MG63 (cell line): Measurements from ENCODE around the gene ITFG2. TPM values are rescaled to one million over a fixed set of nuclear protein-coding genes. Genes with fewer than 3 reads are reported as not detected.

Source experiments
- DNase-seq: peaks from one replicate; pipeline ENCODE4 v3.0.0-alpha.2; 2020
- H3K27me3 ChIP-seq: fragments of 250-450 bp; sonication (Bioruptor Pico); 2 replicates; pipeline ENCODE4 v1.5.1; 2020; ENCODE audit warnings: mild to moderate bottlenecking, moderate library complexity
- H3K36me3 ChIP-seq: fragments of 250-450 bp; sonication (Bioruptor Pico); 2 replicates; pipeline ENCODE4 v1.5.1; 2020; ENCODE audit warnings: mild to moderate bottlenecking, moderate library complexity
- H3K4me3 ChIP-seq: fragments of 250-450 bp; sonication (Bioruptor Pico); 2 replicates; pipeline ENCODE4 v1.5.1; 2020; ENCODE audit warnings: mild to moderate bottlenecking, moderate library complexity
- H3K9me3 ChIP-seq: fragments of 250-450 bp; sonication (Bioruptor Pico); 2 replicates; pipeline ENCODE4 v1.5.1; 2020; ENCODE audit warnings: mild to moderate bottlenecking, moderate library complexity
- total RNA-seq: library from RNA; depleted of rRNA; stranded (reverse); fragments of >200 nt; shearing (Covaris generic); gene quantifications from 2 replicates; pipeline ENCODE4 v1.2.3, GENCODE V29; 2014; ENCODE audit warnings: low replicate concordance

Gene ITFG2
- total RNA-seq, 1 experiment from 2014 or later: 12.5 TPM

DNA sequence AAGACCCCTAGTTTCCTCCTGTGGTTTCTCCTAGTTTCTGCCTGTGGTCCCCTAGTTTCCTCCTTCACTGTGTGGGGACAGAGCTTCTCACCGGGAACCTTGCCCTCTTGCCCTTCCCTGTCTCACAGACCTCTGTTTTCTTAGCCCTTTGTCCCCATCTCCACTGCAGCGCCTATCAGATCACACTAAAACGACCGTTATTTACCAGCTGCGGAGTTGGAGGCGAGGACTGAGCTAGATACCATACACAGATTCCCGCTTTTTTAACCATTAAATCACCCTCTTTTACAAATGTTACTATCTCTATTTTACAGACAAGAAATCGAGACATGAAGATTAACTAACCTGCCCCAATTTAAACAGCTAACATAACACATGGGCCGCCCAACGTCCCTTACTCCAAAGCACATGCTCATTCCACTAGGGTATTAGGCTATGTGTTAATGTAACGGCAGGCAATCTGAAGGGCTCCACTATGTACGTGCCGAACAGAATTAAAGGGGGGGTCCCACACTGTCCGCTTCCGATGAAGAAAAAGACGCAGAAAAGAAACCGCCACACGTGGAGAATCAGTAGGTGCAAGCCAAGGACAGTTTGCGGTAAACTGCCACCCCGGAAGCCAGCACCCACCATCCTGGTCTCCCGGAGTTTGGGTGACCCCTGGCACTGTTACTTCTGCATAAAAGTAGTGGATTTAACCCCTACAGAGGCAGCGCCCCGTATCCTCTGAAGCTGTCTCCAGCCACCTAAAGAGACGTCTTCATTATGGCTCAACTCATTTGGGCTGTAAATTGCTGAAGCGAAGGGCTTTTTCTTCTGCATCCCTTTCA lies 19.6 kb upstream of the ITFG2 start:
- DNase-seq: no peak
- no peak overlapping the region for H3K4me3 ChIP-seq
- H3K36me3 ChIP-seq: peaks cover 21% of the 10 kb centered on the region

DNA sequence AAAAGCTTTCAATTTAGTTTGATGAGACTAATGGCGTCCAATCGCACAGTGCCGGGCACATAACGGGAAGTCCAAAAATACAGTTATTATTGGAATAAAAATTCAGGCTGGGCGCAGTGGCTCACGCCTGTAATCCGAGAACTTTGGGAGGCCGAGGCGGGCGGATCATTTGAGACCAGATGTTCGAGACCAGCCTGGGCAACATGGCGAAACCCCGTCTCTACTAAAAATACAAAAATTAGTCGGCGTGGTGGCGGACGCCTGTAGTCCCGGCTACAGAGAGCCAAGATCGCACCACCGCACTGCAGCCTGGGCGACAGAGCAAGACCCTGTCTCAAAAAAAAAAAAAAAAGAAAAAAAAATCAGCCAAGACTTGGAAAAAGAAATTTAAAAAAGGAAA lies 18.9 kb upstream of the ITFG2 start:
- peaks cover 28% of the 10 kb centered on the region for H3K36me3 ChIP-seq
- no peaks in the 10 kb centered on the region for H3K9me3 ChIP-seq
- H3K4me3 ChIP-seq: no peak overlapping the region
- H3K27me3 ChIP-seq: peaks cover 8% of the 10 kb centered on the region
- DNase-seq: no peak

More for the DNA sequence above, 19.6 kb upstream of the ITFG2 start:
- Histone ChIP-seq H3K27me3 (peaks cover 12% of the 10 kb centered on the region), H3K9me3 (no peaks in the 10 kb centered on the region)

DNA sequence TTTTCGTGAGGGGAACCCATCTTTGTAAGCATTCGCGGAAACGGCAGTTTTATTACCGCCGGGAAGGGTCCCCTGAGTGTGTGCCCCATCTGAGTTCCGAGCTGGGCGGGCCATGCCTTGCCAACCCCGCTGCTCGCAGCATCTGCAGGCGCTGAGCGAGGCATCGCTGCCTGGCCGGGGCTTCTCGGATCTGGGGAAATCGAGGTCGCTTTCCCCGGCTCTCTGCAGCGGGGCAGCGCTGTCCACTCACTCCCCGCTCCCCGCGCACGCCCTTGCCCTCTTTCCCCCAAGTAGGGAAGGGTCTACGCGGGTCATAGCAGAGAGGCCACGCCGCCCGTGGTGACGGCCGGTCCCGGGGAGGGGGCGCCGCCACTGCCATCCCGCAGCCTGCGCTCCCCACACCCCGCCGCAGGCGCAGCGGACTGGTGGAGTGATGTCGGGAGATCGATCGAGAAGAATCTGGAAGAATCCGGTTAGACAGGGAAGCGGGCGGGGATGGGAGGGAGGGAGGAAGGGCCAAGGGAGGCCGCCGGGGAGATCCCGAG lies 18.2 kb upstream of the ITFG2 start:
- Histone ChIP-seq H3K36me3 (peaks cover 35% of the 10 kb centered on the region), H3K27me3 (peaks cover 4% of the 10 kb centered on the region; the same call in 1 of the 2 replicates), H3K9me3 (no peaks in the 10 kb centered on the region), H3K4me3 (peak overlapping the region; percentile 66)
- DNase-seq: no peak

DNA sequence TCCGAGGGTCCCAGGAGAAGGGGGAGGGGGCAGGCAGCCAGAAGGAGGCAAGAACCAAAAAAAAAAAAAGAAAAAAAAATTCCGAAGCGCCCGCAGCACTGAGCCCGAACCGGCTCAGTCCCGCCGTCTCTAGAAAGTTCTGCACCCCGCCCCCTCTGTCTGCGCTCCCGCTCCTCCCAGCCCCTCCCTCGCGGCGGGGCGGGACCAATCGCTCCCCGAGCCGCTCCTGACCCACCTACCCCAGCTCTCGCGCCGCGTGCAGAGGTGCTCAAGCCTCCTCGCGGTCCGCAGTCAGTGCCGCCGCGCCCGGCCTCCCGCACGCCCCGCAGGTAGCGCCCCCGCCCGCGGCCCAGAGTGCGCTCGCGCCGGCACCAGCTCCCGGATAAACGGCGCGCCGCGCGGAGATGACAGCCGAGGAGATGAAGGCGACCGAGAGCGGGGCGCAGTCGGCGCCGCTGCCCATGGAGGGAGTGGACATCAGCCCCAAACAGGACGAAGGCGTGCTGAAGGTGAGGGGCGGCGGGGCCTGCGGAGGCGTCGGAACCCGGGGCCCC lies 17.7 kb upstream of the ITFG2 start, which contains the start of gene FKBP4:
TSS of gene FKBP4 (plus strand) at position 235 of the 554 bp plus-strand sequence. CDS start at position 405, 170 bp downstream.
- H3K27me3 ChIP-seq: no peaks in the 10 kb centered on the region
- H3K4me3 ChIP-seq: peak within 1 kb of the TSS; percentile 66
- no peaks in the 10 kb centered on the region for H3K9me3 ChIP-seq
- peak; percentile 88 for DNase-seq
- H3K36me3 ChIP-seq: peaks cover 40% of the 10 kb centered on the region

DNA sequence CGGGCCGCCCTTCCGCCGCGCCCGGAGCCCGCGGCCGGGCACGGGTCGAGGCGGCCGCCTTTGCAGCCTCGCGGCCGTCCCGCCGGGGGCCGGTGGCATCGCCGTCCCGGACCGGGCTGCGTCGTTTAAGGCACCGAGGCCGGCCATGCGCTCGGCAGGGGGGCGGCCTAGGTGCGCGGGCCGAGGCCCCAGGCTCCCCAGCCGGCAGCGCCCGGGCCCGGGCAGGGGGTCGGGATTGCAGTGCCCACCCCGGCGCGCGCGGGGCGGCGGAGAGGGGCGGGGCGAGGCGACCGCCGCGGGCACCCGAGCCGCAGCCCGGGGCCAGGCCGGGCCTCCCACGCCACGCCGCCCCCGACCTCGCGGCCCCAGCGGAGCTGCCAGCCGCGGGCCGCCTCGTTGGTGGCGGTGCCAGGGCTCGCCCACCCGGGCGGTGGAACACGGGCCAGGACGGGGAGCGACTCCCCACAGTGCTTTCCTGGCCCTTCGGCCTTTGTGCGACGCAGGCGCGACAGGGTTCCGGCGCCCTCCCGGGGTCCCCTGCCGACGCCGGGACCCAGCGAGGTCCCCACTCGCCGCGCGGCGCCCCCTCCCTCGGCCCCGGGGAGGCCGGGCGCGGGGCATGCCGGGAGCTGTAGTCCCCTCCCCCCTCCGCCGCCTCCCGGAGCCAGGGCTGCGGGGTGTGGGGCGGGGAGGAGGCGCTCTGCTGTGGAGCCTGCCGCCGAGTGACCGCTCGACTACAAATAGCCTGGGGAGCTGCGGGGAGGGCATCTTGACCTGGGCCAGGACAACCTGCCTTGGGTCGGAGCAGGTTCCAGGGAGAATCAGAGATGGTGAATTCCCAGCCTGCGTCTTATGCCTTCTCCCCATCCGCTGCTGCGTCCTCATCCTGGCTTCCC lies 16.9 kb upstream of the ITFG2 start:
- no peaks in the 10 kb centered on the region for H3K9me3 ChIP-seq
- peak overlapping the region; percentile 66 for H3K4me3 ChIP-seq
- H3K27me3 ChIP-seq: no peaks in the 10 kb centered on the region
- peaks cover 47% of the 10 kb centered on the region for H3K36me3 ChIP-seq
- peak; percentile 78 for DNase-seq

DNA sequence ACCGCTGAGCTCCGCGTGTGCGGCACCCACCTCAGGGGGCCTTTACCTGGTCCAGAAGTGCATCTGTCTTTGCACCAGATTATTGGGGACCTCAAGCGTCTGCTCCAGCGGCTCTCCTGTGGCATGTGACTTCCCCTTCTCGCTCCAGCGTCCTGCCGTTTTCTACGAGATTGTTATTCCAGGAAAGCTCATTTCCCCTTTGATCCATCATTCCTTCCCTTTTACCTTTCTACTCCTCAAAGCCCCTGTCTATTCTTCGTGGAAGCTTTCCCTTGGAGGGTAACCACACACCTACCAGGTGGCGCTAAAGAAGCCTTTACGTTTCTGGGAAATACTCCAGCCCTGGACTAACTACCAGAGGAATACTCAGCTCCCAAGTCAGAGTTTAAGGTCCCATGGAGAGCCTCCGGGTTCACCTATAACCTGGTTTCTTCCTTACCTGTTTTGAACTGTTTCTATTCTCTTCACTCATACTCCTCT lies 16.2 kb upstream of the ITFG2 start:
- H3K36me3 ChIP-seq: peaks cover 54% of the 10 kb centered on the region
- no peak for DNase-seq
- H3K27me3 ChIP-seq: no peaks in the 10 kb centered on the region
- H3K9me3 ChIP-seq: no peaks in the 10 kb centered on the region
- peak overlapping the region; percentile 66 for H3K4me3 ChIP-seq

DNA sequence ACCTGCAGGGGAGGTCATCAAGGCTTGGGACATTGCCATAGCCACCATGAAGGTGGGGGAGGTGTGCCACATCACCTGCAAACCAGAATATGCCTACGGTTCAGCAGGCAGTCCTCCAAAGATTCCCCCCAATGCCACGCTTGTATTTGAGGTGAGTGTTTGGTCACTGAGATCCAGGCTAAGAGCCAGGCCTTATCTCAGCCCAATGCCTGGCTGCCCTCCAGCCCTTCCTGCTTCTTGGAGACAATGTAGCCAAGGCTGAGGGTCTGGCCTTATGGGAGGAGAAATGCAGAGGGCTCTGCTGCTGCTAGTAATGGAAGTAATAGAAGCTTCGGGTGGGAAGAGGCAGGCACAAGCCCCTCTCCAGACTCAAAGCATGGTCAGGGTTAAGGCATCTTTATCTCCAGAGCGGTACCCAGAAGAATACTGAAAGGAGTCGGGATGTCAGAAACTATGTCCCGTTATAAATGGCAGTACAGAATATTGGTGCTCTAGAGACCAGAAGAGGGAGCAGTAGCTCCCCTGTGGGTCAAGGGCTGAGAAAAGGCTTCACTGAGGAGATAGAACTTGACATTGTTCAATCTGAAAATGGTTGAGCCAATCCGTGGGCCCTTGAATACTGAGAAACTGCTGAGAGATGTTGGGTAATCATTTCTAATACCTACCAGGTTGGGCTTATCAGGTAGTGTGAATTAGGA lies 14.6 kb upstream of the ITFG2 start:
- Histone ChIP-seq H3K4me3 (no peak overlapping the region), H3K9me3 (no peaks in the 10 kb centered on the region), H3K27me3 (no peaks in the 10 kb centered on the region), H3K36me3 (peaks cover 71% of the 10 kb centered on the region)
- no peak for DNase-seq

DNA sequence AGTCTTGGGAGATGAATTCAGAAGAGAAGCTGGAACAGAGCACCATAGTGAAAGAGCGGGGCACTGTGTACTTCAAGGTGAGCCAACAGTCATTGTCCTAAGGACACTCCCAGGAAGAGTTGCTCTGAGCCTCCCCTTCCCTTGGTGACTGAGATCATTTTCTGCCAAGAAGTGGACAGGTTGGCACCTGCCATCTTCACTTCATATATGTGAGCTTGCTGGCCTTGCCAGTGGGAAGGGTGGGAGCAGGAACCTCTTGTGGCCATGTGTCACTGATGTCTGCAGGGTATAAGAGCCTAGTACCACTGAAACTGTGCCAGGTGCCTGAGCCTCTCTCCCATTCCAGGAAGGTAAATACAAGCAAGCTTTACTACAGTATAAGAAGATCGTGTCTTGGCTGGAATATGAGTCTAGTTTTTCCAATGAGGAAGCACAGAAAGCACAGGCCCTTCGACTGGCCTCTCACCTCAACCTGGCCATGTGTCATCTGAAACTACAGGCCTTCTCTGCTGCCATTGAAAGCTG lies 12.4 kb upstream of the ITFG2 start:
- Histone ChIP-seq H3K27me3 (no peaks in the 10 kb centered on the region), H3K9me3 (no peaks in the 10 kb centered on the region), H3K4me3 (no peak overlapping the region), H3K36me3 (peaks cover 90% of the 10 kb centered on the region)
- DNase-seq: no peak

DNA sequence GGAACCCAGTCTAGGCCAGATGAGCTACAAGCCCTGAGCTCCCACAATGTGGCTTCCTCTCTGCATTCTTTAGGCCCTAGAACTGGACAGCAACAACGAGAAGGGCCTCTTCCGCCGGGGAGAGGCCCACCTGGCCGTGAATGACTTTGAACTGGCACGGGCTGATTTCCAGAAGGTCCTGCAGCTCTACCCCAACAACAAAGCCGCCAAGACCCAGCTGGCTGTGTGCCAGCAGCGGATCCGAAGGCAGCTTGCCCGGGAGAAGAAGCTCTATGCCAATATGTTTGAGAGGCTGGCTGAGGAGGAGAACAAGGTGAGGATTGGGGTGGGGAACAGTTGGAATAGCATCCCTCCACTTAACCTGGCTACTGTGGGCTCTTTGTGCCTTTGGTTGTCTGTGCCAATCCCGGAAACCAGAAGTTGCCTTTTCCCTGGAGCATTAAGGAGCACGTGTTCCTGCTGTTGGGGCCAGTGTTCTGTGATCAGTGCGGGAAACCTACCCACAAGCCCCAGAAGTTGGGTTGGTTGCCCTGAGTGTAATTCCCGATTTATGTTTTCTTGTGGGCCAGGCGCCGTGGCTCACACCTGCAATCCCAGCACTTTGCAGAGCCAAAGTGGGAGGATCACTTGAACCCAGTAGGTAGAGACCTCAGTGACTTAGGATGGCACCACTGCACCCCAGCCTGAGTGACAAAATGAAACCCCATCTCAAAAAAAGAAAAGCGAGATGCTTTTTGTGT lies 11.3 kb upstream of the ITFG2 start:
- H3K27me3 ChIP-seq: no peaks in the 10 kb centered on the region
- H3K9me3 ChIP-seq: no peaks in the 10 kb centered on the region
- peaks cover 95% of the 10 kb centered on the region for H3K36me3 ChIP-seq
- DNase-seq: no peak
- H3K4me3 ChIP-seq: no peak overlapping the region

DNA sequence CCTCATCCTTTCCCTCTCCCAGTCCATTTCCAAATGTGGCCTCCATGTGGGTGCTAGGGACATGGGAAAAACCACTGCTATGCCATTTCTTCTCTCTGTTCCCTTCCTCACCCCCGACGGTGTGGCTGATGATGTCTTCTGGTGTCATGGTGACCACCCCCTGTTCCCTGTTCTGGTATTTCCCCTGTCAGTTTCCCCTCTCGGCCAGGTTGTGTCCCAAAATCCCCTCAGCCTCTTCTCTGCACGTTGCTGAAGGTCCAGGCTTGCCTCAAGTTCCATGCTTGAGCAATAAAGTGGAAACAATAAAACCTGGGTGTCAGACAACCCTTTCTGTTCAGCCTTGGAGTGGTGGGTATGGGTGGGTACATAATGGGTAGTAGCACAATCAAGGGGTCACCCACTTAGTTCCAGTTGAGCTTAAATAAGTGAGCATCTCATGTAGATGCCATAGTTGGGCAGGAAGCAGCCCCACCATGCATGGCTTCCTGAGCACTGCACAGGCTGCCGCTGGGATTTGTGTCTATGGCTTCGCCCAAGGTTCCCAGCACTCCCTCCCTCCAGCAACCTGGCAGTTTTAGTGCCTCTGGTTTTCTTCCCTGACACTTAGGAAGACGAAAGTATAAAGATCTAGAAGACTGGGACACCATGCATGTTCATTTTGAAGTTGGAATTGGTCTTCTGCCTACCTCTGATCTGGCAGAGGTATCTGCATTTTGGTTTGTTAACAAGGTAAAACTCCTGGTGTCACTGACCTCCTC lies 8.7 kb upstream of the ITFG2 start:
- Histone ChIP-seq H3K4me3 (no peak overlapping the region), H3K9me3 (no peaks in the 10 kb centered on the region), H3K36me3 (peaks cover 69% of the 10 kb centered on the region), H3K27me3 (no peaks in the 10 kb centered on the region)
- DNase-seq: no peak

DNA sequence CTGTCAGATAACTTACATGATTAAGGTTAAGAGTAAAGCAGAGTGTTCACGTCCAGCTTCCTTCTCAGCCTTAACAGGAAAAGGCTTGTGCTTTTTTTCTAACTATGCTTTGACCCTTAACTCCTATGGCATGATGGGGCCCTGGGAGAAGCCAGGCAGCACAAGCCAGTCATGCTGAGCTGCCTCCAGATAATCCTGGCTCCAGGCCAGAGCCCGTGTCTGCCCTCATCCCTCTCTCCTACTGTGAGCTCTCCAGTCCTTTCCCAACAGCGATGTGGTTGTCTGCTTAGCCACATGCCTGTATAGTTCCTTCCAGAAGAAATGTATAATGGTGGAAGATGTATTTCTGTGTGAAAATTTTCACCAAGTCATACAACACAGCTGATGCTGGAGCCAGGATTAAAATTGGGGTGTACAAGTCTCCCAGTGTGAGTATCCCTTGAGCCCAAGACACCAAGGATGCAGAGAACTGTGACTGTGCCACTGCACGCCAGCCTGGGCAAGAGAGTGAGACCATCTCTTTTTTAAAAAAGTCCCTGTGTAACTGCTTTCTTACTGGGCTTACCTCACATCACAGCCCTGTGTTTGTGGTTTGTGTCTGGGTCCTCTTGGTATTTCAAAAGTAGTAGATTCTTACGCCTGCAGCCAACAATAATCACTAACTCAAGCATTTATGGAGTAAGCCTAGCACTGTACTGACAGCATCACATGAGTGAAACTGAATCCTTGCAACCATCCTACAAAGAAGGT lies 7.9 kb upstream of the ITFG2 start:
- Histone ChIP-seq H3K36me3 (peaks cover 61% of the 10 kb centered on the region), H3K9me3 (no peaks in the 10 kb centered on the region), H3K4me3 (no peak overlapping the region), H3K27me3 (no peaks in the 10 kb centered on the region)
- peak; percentile 65 for DNase-seq

DNA sequence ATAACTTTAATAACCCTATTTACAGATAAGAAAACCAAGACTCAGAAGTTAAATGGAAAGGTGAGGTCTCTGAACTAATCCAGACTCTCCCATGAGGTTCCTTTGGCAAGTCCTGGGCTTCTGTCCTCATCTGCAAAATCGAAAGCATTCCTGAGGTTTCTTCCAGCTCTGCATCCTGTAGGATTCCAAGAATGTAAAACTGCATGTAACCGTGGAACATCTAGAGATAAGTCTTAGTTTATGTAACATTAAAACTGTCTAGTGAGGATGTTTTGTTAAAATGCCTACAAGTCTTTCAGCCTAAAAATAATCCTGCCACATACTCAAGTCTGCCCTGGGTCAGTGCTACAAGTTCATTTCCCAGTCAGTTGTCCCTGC lies 7.3 kb upstream of the ITFG2 start:
- peaks cover 55% of the 10 kb centered on the region for H3K36me3 ChIP-seq
- no peaks in the 10 kb centered on the region for H3K27me3 ChIP-seq
- H3K9me3 ChIP-seq: no peaks in the 10 kb centered on the region
- H3K4me3 ChIP-seq: no peak overlapping the region
- DNase-seq: no peak

DNA sequence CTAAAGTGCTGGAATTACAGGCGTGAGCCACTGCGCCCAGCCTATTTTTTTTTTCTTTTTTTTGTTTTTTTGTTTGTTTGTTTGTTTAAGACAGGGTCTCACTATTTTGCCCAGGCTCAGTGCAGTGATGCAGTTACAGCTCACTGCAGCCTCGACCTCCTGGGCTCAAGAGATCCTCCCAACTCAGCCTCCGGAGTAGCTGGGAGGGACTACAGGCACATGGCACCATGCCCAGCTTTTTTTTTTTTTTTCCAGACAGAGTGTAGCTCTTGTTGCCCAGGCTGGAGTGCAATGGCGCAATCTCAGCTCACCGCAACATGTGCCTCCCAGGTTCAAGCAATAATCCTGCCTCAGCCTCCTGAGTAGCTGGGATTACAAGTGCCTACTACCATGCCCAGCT lies 5.8 kb upstream of the ITFG2 start:
- H3K4me3 ChIP-seq: no peak overlapping the region
- no peak for DNase-seq
- H3K9me3 ChIP-seq: no peaks in the 10 kb centered on the region
- H3K36me3 ChIP-seq: peaks cover 40% of the 10 kb centered on the region
- H3K27me3 ChIP-seq: no peaks in the 10 kb centered on the region

DNA sequence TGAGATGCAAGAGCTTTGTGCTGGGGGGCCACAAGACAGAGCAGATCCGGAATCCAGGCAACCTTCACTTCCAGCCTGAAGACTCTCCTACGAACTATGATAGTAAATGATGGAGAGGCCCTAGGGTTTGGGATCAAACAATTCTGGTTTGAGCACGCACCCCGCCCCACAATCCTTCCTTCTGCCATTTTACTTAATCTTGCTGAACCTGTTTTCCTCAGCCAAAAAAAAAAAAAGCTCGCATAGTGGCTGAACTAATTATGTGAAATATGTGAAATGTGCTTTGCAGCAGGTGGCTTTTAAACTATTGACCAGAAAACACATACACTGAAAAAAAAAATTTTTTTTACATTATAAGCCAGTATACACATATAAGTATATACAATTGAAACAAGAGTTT lies 667 bp upstream of the ITFG2 start:
- DNase-seq: no peak
- H3K9me3 ChIP-seq: no peaks in the 10 kb centered on the region
- no peaks in the 10 kb centered on the region for H3K27me3 ChIP-seq
- H3K36me3 ChIP-seq: peaks cover 8% of the 10 kb centered on the region
- peak overlapping the region; percentile 84 for H3K4me3 ChIP-seq
